Mesenchymal stem cell (in vitro differentiated cells and primary cell): Measurements from ENCODE around the gene PLCB1.

Experiments
- DNase-seq: peaks from one replicate; pipeline ENCODE4 v3.0.0-alpha.2; 2013
- H2AFZ ChIP-seq: one replicate; pipeline ENCODE4 v1.6.1; 2013; ENCODE audit warnings: low read depth, mild to moderate bottlenecking, control low read depth, inconsistent platforms, low read length, moderate library complexity
- H2AK5ac ChIP-seq: 2 replicates; pipeline ENCODE4 v1.6.1; 2013; ENCODE audit warnings: low read length, moderate library complexity, mild to moderate bottlenecking, inconsistent platforms; ENCODE audit not compliant: severe bottlenecking
- H2BK120ac ChIP-seq: one replicate; pipeline ENCODE4 v1.6.1; 2013; ENCODE audit warnings: low read depth, mild to moderate bottlenecking, inconsistent platforms, low read length, moderate library complexity
- H2BK12ac ChIP-seq, 2 experiments: one replicate each; pipeline ENCODE4 v1.6.1; 2013; ENCODE audit warnings: inconsistent platforms in 2 of 2, low read length in 2 of 2, mild to moderate bottlenecking in 2 of 2, moderate library complexity in 2 of 2, control low read depth in 1 of 2
- H2BK15ac ChIP-seq: one replicate; pipeline ENCODE4 v1.6.1; 2013; ENCODE audit warnings: mild to moderate bottlenecking, low read depth, inconsistent platforms; ENCODE audit not compliant: poor library complexity, severe bottlenecking
- H2BK5ac ChIP-seq: 2 replicates; pipeline ENCODE4 v1.6.1; 2013; ENCODE audit warnings: low read depth, mild to moderate bottlenecking, low read length, control low read depth, inconsistent platforms; ENCODE audit not compliant: poor library complexity, severe bottlenecking
- H3K14ac ChIP-seq, 2 experiments: one replicate each; pipeline ENCODE4 v1.6.1; 2013; ENCODE audit warnings: inconsistent platforms in 2 of 2, low read length in 2 of 2, control low read depth in 1 of 2, mild to moderate bottlenecking in 1 of 2, moderate library complexity in 1 of 2
- H3K18ac ChIP-seq, 2 experiments: one replicate each; pipeline ENCODE4 v1.6.1; 2013; ENCODE audit warnings: inconsistent platforms in 2 of 2, low read length in 2 of 2, control low read depth in 1 of 2, low read depth in 1 of 2, mild to moderate bottlenecking in 1 of 2
- H3K23ac ChIP-seq, 2 experiments: one replicate each; pipeline ENCODE4 v1.6.1; 2013; ENCODE audit warnings: inconsistent platforms in 2 of 2, low read length in 2 of 2, mild to moderate bottlenecking in 2 of 2, moderate library complexity in 2 of 2, control low read depth in 1 of 2
- H3K27ac ChIP-seq: 2 replicates; pipeline ENCODE4 v1.5.1; 2013; ENCODE audit warnings: mild to moderate bottlenecking, moderate library complexity, low read length, control low read depth, inconsistent platforms; ENCODE audit not compliant: poor library complexity, severe bottlenecking
- H3K27me3 ChIP-seq, 2 experiments: 2 replicates each; pipeline versions ENCODE4 v1.6.1 to v1.7.0; 2013; ENCODE audit warnings: low read length in 2 of 2, mild to moderate bottlenecking in 2 of 2, moderate library complexity in 2 of 2, control low read depth in 1 of 2, inconsistent platforms in 1 of 2; ENCODE audit not compliant: control insufficient read depth in 1 of 2, insufficient read depth in 1 of 2
- H3K36me3 ChIP-seq, 2 experiments: 2 replicates each; pipeline versions ENCODE4 v1.6.1 to v1.7.0; 2013; ENCODE audit warnings: low read length in 2 of 2, control low read depth in 1 of 2, inconsistent platforms in 1 of 2, low read depth in 1 of 2, mild to moderate bottlenecking in 1 of 2; ENCODE audit not compliant: insufficient read depth in 2 of 2, control insufficient read depth in 1 of 2
- H3K4ac ChIP-seq, 2 experiments: one replicate each; pipeline ENCODE4 v1.6.1; 2013; ENCODE audit warnings: inconsistent platforms in 2 of 2, low read length in 2 of 2, mild to moderate bottlenecking in 2 of 2, moderate library complexity in 2 of 2, control low read depth in 1 of 2, low read depth in 1 of 2
- H3K4me1 ChIP-seq: 2 replicates; pipeline ENCODE4 v1.6.1; 2013; ENCODE audit warnings: low read depth, low read length, control low read depth; ENCODE audit not compliant: control insufficient read depth, insufficient read depth
- H3K4me2 ChIP-seq: 2 replicates; pipeline ENCODE4 v1.6.1; 2013; ENCODE audit warnings: low read length, mild to moderate bottlenecking, inconsistent platforms; ENCODE audit not compliant: poor library complexity, severe bottlenecking
- H3K4me3 ChIP-seq, 2 experiments: 2 replicates each; pipeline versions ENCODE4 v1.5.1 to v1.7.0; 2013; ENCODE audit warnings: low read length in 2 of 2, mild to moderate bottlenecking in 2 of 2, control low read depth in 1 of 2, low read depth in 1 of 2; ENCODE audit not compliant: insufficient read depth in 1 of 2
- H3K79me1 ChIP-seq: replicated peaks from 2 replicates; pipeline ENCODE4 v1.6.1; 2013; ENCODE audit warnings: mild to moderate bottlenecking, control low read depth, low read length, inconsistent platforms; ENCODE audit not compliant: poor library complexity, severe bottlenecking
- H3K9ac ChIP-seq: 2 replicates; pipeline ENCODE4 v1.7.0; 2013; ENCODE audit warnings: mild to moderate bottlenecking, low read length, moderate library complexity
- H3K9me3 ChIP-seq: 2 replicates; pipeline ENCODE4 v1.7.0; 2013; ENCODE audit warnings: mild to moderate bottlenecking, low read length; ENCODE audit not compliant: control insufficient read depth
- H4K8ac ChIP-seq: one replicate; pipeline ENCODE4 v1.6.1; 2013; ENCODE audit warnings: inconsistent platforms, mild to moderate bottlenecking, low read length, moderate library complexity
- H4K91ac ChIP-seq: one replicate; pipeline ENCODE4 v1.6.1; 2013; ENCODE audit warnings: mild to moderate bottlenecking, low read length, inconsistent platforms
- WGBS: methylation state at CpG from one replicate; pipeline ENCODE4 v1.1.7; 2013; ENCODE audit warnings: mixed read lengths; 5-methylcytosine and 5-hydroxymethylcytosine counted together

Gene PLCB1

DNA sequence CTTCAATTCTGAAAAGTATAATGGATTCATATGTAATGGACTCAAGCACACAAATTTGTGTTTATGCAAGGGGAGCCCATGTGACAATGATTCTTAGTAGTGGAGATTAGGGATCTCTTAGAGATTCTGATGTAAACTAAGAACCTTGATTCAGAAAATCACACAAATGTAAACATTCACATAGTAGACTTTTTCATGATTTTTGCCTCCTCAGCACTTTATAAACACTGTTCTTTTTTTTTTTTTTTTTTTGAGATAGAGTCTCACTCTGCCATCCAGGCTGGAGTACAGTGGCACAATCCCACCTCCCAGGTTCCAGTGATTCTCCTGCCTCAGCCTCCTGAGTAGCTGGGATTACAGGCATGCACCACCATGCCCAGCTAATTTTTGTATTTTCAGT is 766.8 kb downstream of the PLCB1 start:
- H3K4me3 ChIP-seq, result no peak overlapping the region
- H2BK15ac ChIP-seq, result no peak overlapping the region
- no peak overlapping the region for H3K18ac ChIP-seq
- no peak overlapping the region for H2AK5ac ChIP-seq
- no peak overlapping the region for H2AFZ ChIP-seq
- no peak overlapping the region for H3K4me2 ChIP-seq
- H3K9me3 ChIP-seq, result peaks cover 26% of the 10 kb centered on the region
- H3K9ac ChIP-seq, result no peak overlapping the region
- no peak overlapping the region for H2BK120ac ChIP-seq
- no peak overlapping the region for H2BK12ac ChIP-seq
- H2BK5ac ChIP-seq, result no peak overlapping the region
- H3K27me3 ChIP-seq, result no peaks in the 10 kb centered on the region
- no peak overlapping the region for H3K27ac ChIP-seq
- H3K4ac ChIP-seq, result no peak overlapping the region
- H3K14ac ChIP-seq, result no peak overlapping the region
- no peak overlapping the region for H3K23ac ChIP-seq
- no peaks in the 10 kb centered on the region for H3K79me1 ChIP-seq
- no peak overlapping the region for H4K8ac ChIP-seq
- H4K91ac ChIP-seq, result no peak overlapping the region
- no peaks in the 10 kb centered on the region for H3K36me3 ChIP-seq
- DNase-seq, result no peak
- H3K4me1 ChIP-seq, result no peaks in the 10 kb centered on the region

- Histone ChIP-seq H2BK15ac (no peak overlapping the region), H4K8ac (no peak overlapping the region), H3K14ac (no peak overlapping the region), H2BK12ac (no peak overlapping the region), H3K27me3 (no peaks in the 10 kb centered on the region), H3K36me3 (no peaks in the 10 kb centered on the region), H3K79me1 (no peaks in the 10 kb centered on the region), H3K4me1 (no peaks in the 10 kb centered on the region), H2AK5ac (no peak overlapping the region), H3K4me3 (no peak overlapping the region), H2BK120ac (no peak overlapping the region), H3K27ac (no peak overlapping the region), H3K9me3 (peaks cover 4% of the 10 kb centered on the region), H3K9ac (peak overlapping the region; percentile 25), H2AFZ (no peak overlapping the region), H3K4me2 (no peak overlapping the region), H3K18ac (no peak overlapping the region), H4K91ac (no peak overlapping the region), H2BK5ac (no peak overlapping the region), H3K23ac (no peak overlapping the region), H3K4ac (no peak overlapping the region)
- no peak for DNase-seq
- 74% methylated on average over 7 of the region's 8 CpGs for WGBS
Observed at GRCh38 chr20:8901237-8902025, 769.4 kb downstream of the PLCB1 start.

GRCh38 chr20:8903655-8904605 is 771.9 kb downstream of the PLCB1 start:
- no peak overlapping the region for H2AK5ac ChIP-seq
- H3K4me2 ChIP-seq, result no peak overlapping the region
- no peak overlapping the region for H3K14ac ChIP-seq
- no peak overlapping the region for H3K9ac ChIP-seq
- H3K36me3 ChIP-seq, result no peaks in the 10 kb centered on the region
- H2BK5ac ChIP-seq, result no peak overlapping the region
- no peaks in the 10 kb centered on the region for H3K79me1 ChIP-seq
- H3K4me1 ChIP-seq, result no peaks in the 10 kb centered on the region
- no peak overlapping the region for H3K23ac ChIP-seq
- H3K27me3 ChIP-seq, result no peaks in the 10 kb centered on the region
- H2BK15ac ChIP-seq, result no peak overlapping the region
- H4K8ac ChIP-seq, result no peak overlapping the region
- no peaks in the 10 kb centered on the region for H3K9me3 ChIP-seq
- no peak overlapping the region for H3K4me3 ChIP-seq
- no peak overlapping the region for H2BK120ac ChIP-seq
- H3K18ac ChIP-seq, result no peak overlapping the region
- no peak overlapping the region for H2BK12ac ChIP-seq
- no peak overlapping the region for H3K4ac ChIP-seq
- no peak overlapping the region for H4K91ac ChIP-seq
- H3K27ac ChIP-seq, result no peak overlapping the region
- H2AFZ ChIP-seq, result no peak overlapping the region
- 94% methylated on average over 2 of the region's 2 CpGs for WGBS
- no peak for DNase-seq

DNA sequence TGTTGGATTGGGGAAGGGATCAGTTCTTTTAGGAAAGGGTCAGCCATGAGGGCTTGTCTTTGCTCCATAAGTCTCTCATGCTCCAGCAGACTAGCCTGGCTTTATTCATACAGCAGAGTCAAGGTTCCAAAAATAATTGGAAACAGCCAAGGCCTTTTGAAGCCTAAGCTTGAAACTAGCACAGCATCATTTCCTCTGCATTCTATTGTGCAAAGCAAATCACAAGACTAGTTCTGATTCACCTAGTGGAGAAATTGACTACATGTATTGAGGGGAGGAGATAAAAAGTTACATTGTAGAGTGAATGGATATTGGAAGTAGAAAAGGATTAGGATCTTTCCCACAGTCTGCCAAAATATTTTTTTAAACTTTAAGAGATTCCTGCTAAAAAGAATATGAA is 777.5 kb downstream of the PLCB1 start:
- H3K9ac ChIP-seq, result peak overlapping the region; percentile 70
- H2AK5ac ChIP-seq, result no peak overlapping the region
- H4K91ac ChIP-seq, result no peak overlapping the region
- H3K9me3 ChIP-seq, result peaks cover 4% of the 10 kb centered on the region
- no peaks in the 10 kb centered on the region for H3K36me3 ChIP-seq
- H3K4me3 ChIP-seq, result no peak overlapping the region
- H3K27me3 ChIP-seq, result no peaks in the 10 kb centered on the region
- H3K4me1 ChIP-seq, result no peaks in the 10 kb centered on the region
- H2BK120ac ChIP-seq, result no peak overlapping the region
- no peak overlapping the region for H3K23ac ChIP-seq
- H3K79me1 ChIP-seq, result no peaks in the 10 kb centered on the region
- DNase-seq, result no peak
- H4K8ac ChIP-seq, result no peak overlapping the region
- H2BK5ac ChIP-seq, result no peak overlapping the region
- H2BK12ac ChIP-seq, result no peak overlapping the region
- no peak overlapping the region for H3K4ac ChIP-seq
- no peak overlapping the region for H3K14ac ChIP-seq
- H2AFZ ChIP-seq, result no peak overlapping the region
- H3K18ac ChIP-seq, result no peak overlapping the region
- no peak overlapping the region for H3K4me2 ChIP-seq
- H3K27ac ChIP-seq, result no peak overlapping the region
- no peak overlapping the region for H2BK15ac ChIP-seq
